ENCODE measurements around the gene HTR3D. TPM values are rescaled to one million over a fixed set of nuclear protein-coding genes. Genes with fewer than 3 reads are reported as not detected.

The HTR3D gene
- total and polyA plus RNA-seq, 2 of the 13 experiments (the other 11 are each of a cell fraction or from before 2014, with no cell fraction given): not detected

DNA sequence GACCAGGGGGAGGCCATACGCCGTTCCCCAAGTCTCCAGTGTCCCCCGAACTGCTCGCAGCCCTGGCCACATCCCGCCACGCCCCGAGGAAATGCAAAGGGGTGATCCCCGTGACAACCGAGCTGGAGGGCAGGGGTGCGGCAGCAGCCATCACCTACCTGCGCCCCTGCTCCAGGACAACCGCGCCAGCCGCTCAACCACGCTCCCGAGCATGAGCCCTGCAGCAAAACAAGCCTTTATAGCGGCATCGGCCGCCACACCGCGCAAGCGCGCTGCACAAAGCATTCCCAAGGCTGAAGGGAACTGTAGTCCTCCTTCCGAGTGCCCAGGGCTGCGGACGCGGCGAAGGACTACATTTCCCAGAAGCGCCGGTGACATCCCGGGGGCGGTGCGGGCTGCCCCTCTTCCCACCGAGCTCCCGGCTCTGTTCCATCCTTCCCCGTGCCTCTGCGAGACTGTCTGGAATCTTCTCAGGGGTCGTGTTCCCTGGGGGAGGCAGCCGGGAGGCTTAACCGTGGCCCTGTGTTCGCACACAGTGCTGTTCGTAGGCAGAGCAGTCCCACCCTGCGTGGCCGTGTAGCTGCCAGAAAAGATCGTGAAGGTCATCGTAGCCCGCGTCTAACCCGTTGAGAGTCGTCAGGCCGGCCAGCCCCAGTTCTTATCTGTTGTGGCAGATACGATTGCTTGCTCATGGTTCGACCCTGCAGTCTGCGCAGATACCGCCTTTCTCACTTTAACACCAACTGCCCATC is 13.7 kb upstream of the HTR3D start, which contains the start of gene ABCC5 (continued):
- TF ChIP-seq, protein P1, sequence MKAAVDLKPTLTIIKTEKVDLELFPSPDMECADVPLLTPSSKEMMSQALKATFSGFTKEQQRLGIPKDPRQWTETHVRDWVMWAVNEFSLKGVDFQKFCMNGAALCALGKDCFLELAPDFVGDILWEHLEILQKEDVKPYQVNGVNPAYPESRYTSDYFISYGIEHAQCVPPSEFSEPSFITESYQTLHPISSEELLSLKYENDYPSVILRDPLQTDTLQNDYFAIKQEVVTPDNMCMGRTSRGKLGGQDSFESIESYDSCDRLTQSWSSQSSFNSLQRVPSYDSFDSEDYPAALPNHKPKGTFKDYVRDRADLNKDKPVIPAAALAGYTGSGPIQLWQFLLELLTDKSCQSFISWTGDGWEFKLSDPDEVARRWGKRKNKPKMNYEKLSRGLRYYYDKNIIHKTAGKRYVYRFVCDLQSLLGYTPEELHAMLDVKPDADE (CRISPR knock-in tag; IDR thresholded peaks at IDR 0.05): no peak
- 0 out of 2 replicates have a peak, but pooled peaks have one; percentile 77 for TF ChIP-seq ZNF572 (CRISPR knock-in tag; IDR thresholded peaks at IDR 0.05)
- no peak for TF ChIP-seq MAFK (conservative IDR thresholded peaks at IDR 0.05 in 1 of 2, IDR thresholded peaks at IDR 0.05 in 1 of 2; ENCODE audit: low read length in 2 of 2)
- 0 out of 2 replicates have a peak, but pooled peaks have one; percentile 5 for TF ChIP-seq MATR3 (CRISPR knock-in tag; IDR thresholded peaks at IDR 0.05)
- TF ChIP-seq, protein P2, sequence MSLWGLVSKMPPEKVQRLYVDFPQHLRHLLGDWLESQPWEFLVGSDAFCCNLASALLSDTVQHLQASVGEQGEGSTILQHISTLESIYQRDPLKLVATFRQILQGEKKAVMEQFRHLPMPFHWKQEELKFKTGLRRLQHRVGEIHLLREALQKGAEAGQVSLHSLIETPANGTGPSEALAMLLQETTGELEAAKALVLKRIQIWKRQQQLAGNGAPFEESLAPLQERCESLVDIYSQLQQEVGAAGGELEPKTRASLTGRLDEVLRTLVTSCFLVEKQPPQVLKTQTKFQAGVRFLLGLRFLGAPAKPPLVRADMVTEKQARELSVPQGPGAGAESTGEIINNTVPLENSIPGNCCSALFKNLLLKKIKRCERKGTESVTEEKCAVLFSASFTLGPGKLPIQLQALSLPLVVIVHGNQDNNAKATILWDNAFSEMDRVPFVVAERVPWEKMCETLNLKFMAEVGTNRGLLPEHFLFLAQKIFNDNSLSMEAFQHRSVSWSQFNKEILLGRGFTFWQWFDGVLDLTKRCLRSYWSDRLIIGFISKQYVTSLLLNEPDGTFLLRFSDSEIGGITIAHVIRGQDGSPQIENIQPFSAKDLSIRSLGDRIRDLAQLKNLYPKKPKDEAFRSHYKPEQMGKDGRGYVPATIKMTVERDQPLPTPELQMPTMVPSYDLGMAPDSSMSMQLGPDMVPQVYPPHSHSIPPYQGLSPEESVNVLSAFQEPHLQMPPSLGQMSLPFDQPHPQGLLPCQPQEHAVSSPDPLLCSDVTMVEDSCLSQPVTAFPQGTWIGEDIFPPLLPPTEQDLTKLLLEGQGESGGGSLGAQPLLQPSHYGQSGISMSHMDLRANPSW (CRISPR knock-in tag; IDR thresholded peaks at IDR 0.05; ENCODE audit: borderline replicate concordance): no peak
- TF ChIP-seq, protein P3, sequence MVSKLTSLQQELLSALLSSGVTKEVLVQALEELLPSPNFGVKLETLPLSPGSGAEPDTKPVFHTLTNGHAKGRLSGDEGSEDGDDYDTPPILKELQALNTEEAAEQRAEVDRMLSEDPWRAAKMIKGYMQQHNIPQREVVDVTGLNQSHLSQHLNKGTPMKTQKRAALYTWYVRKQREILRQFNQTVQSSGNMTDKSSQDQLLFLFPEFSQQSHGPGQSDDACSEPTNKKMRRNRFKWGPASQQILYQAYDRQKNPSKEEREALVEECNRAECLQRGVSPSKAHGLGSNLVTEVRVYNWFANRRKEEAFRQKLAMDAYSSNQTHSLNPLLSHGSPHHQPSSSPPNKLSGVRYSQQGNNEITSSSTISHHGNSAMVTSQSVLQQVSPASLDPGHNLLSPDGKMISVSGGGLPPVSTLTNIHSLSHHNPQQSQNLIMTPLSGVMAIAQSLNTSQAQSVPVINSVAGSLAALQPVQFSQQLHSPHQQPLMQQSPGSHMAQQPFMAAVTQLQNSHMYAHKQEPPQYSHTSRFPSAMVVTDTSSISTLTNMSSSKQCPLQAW (CRISPR knock-in tag; IDR thresholded peaks at IDR 0.05): peak; percentile 86
- TF ChIP-seq ZBTB1 (CRISPR knock-in tag; IDR thresholded peaks at IDR 0.05; ENCODE audit: borderline replicate concordance): no peak
- no peak for TF ChIP-seq ISL2 (CRISPR knock-in tag; IDR thresholded peaks at IDR 0.05)
- TF ChIP-seq, protein P4, sequence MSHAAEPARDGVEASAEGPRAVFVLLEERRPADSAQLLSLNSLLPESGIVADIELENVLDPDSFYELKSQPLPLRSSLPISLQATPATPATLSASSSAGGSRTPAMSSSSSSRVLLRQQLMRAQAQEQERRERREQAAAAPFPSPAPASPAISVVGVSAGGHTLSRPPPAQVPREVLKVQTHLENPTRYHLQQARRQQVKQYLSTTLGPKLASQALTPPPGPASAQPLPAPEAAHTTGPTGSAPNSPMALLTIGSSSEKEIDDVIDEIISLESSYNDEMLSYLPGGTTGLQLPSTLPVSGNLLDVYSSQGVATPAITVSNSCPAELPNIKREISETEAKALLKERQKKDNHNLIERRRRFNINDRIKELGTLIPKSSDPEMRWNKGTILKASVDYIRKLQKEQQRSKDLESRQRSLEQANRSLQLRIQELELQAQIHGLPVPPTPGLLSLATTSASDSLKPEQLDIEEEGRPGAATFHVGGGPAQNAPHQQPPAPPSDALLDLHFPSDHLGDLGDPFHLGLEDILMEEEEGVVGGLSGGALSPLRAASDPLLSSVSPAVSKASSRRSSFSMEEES (CRISPR knock-in tag; IDR thresholded peaks at IDR 0.05): peak; percentile 36; the same call in 1 of the 2 replicates
- no peak for TF ChIP-seq SOX6 (IDR thresholded peaks at IDR 0.05)
- peak; percentile 34; the same call in 1 of the 2 replicates for TF ChIP-seq SOX6 (CRISPR knock-in tag; IDR thresholded peaks at IDR 0.05)
- peak; percentile 51; the same call in 1 of the 2 replicates for TF ChIP-seq ZNF136 (CRISPR knock-in tag; IDR thresholded peaks at IDR 0.05; ENCODE audit: low read depth)
- peak; percentile 82 for TF ChIP-seq ZFX (CRISPR knock-in tag; IDR thresholded peaks at IDR 0.05; ENCODE audit: low read depth)
- TF ChIP-seq ZNF558 (CRISPR knock-in tag; IDR thresholded peaks at IDR 0.05; ENCODE audit: borderline replicate concordance): 0 out of 2 replicates have a peak, but pooled peaks have one; percentile 63
- TF ChIP-seq, protein P5, sequence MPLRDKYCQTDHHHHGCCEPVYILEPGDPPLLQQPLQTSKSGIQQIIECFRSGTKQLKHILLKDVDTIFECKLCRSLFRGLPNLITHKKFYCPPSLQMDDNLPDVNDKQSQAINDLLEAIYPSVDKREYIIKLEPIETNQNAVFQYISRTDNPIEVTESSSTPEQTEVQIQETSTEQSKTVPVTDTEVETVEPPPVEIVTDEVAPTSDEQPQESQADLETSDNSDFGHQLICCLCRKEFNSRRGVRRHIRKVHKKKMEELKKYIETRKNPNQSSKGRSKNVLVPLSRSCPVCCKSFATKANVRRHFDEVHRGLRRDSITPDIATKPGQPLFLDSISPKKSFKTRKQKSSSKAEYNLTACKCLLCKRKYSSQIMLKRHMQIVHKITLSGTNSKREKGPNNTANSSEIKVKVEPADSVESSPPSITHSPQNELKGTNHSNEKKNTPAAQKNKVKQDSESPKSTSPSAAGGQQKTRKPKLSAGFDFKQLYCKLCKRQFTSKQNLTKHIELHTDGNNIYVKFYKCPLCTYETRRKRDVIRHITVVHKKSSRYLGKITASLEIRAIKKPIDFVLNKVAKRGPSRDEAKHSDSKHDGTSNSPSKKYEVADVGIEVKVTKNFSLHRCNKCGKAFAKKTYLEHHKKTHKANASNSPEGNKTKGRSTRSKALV (CRISPR knock-in tag; IDR thresholded peaks at IDR 0.05): no peak
- no peak for TF ChIP-seq CHD4 (IDR thresholded peaks at IDR 0.05; ENCODE audit: borderline replicate concordance, low read length)

Data from HepG2 (cell line).